ENCODE data around the gene PALD1.
"Not testable (repeated sequence)": the region's sequence is repeated elsewhere in the genome, so short reads cannot be mapped to it uniquely, and the experiment has no call there.

Gene PALD1

DNA sequence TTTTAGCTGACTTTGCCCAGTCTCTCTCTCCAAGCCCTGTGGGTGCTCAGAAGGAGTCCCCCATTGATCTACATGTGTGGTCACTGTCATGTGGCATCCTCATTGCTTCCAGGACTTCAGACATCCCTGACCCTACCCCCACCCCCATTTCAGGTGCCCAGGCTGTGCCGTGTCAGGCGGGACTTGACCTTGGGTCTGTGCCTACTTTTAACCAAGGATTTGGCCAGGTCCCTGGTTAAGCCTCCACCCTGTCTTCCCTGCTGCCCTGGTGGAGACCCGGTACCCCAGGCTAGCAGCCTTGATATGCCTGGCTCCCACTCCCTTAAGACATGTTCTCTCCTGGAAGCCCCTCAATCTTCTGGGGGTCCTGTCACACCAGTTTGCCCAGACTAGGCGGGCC, 92.7 kb downstream of the PALD1 start:
- no peak for DNase-seq (ENCODE audit: low read depth, low spot score)

- DNase-seq (ENCODE audit: low read depth, low spot score) = no peak
Observed at GRCh38 chr10:70571636-70572439, 93.3 kb downstream of the PALD1 start.

GRCh38 chr10:70573599-70574506, 95.3 kb downstream of the PALD1 start:
- DNase-seq (ENCODE audit: low read depth, low spot score) = no peak

DNA sequence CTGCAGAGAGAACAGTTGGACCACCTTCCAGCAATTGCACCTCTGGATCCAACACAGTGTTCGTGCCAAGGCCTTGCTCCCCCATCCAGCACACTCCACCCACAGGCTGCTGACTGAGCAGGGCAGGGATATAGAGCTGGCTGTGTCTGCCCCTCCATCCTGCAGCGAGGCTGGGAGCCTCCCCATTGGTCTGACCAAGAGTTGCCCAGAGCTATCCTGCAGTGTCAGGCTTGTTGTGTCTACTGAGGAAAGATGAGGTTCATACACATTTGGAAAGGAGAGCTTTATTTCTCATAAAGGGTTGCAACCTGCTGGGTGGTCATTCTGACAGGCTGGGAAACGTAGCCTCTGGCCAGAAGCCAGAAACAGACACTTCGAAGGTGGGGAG, 96.9 kb downstream of the PALD1 start:
- peak; percentile 60 for DNase-seq (ENCODE audit: low read depth, low spot score)

DNA sequence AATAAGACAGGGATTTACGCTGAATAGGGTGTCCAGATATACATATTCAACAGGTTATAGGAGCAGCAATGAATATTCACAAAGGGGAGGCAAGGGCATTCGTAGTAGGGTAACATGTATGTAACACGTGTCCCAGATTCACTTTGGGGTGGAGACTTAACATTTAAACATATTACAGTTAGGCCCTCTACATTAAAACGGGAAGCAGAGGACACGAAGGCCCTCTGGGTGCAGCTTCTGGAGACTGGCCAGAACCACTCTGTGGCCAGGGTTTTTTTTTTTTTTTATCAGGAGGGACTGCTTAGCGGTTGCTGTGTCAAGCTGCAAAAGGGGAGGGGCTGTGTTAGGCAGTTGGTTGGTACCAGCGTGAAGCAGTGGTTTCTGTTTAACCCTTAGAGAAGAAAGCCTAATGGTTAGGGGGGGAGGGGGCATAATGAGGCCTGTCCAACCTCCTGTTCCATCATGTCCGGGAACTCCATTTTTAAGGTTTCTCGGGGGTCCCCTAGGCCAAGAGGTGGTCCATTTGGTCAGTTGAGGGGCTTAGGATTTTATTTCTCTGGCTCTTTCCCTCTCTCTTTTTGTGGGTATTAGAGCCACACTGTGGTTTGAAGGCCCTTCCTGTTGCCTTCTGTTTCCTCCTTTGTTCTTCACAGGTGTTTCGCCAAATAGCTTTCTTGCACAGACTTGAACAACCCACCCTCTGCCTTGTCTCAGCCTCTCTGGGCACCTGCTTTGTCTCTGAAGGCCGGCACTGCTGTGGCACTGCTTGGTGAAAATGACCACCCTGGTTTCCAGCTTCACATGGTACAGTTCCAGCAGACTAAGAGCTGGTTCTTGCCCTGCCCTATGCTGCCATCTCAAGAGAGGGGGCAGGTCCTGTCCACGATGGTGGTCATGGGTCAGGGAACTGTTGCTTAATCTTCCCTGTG, 97.6 kb downstream of the PALD1 start:
- DNase-seq (ENCODE audit: low read depth, low spot score) = peak; percentile 88

GRCh38 chr10:70576803-70577517, 98.4 kb downstream of the PALD1 start:
- peak; percentile 63 for DNase-seq (ENCODE audit: low read depth, low spot score)

DNA sequence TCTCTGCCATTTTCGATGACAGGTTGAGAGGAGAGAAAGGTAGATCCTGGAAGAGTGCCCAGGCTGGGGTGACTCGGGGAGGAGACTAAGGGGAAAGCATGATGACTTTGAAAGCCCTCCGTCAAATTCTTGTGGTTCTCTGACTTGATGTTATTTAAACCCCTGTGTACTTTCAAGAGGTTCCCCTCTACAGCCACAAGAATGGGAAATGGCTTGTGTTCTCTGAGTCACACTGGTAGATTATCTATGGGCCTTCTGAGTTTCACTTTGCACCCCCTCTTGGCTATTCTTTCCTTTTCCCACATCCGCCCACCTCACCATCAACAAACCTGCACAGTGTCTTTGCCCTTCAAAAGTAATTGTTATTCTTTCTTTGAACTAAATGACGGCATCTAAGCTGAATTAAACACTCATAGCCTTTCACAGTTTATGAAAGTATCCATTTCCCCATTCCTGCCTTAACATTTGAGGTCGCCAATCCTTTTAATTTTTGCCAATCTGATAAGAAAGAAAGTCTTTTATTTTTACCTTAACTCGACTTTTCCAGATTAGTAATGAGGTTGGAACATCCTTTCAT, 99.9 kb downstream of the PALD1 start:
- DNase-seq (ENCODE audit: low read depth, low spot score) = peak; percentile 96

DNA sequence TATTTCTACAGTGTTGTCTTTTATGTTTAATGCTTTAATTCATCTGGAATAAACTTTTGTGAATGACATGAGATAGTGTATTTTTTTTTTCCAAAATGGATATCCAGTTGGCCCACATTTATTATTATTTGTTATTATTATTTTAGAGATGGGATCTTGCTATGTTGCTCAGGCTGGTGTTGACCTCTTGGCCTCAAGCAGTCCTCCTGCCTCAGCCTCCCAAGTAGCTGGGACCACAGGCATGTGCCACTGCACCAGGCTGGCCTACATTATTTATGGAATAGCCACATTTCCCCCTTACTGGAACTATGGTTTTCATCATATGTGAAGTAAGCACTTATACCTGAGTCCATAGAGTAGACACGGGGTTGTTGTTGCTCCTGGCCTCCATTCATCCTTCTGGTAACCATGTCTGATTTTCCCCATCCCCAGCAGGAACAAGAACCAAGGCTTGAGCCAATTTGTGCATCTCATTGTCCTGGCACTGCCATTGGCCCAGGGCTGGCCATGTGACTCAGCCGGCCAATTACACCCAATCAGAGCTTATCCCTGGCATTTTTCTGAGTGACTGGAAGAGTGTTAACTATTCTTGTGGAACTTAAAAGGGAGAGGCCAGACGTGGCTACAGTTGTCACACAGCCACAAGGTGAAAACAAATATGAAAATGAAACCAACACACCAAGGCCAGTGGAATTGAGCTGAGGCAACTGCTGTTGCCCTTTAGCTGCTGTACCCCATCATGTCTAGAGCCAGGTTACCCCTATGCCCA, 100.9 kb downstream of the PALD1 start:
- DNase-seq (ENCODE audit: low read depth, low spot score) = no peak

- not testable (repeated sequence) for DNase-seq (ENCODE audit: low read depth, low spot score)
Observed at GRCh38 chr10:70581176-70581575, 102.6 kb downstream of the PALD1 start.

DNA sequence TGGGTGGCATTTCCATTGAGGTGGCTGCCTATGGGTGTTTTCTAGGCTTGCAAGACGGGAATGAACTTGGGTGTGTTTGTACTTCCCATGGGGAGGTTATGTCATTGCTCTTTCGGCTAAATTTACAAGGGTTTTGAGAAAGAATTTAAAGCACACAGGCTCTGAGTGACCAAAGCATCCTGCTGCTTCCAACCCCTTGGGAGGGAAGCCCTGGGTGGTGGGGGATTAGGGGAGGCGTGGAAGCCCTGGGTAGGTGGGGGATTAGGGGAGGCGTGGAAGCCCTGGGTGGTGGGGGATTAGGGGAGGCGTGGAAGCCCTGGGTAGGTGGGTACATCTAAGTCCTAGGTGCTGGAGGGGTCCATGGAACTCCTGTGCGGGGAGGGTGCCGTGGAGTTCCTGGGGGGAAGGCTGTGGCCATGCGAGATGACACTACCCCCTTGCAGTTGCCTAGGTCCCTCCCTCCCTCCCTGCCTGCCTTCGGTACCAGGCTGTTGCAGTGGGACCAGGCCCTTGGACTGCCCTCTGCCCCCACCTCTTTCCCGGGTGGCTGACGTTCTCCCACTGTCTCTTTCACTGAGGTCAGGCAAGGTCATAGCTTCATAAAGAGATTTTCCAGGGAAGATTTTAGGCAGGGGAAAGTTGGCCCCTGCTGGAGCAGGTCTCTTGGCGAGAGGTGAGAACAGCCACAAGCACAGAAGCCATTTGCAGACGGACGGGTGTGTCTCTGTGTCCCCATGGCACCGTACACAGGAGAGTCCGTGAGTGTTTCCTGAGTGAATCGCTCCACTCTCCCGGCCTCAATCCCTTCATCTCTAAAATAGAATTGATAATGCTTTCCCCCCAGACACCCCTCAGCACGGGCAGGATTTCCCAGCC, 104.5 kb downstream of the PALD1 start:
- DNase-seq (ENCODE audit: low read depth, low spot score) = no peak

DNA sequence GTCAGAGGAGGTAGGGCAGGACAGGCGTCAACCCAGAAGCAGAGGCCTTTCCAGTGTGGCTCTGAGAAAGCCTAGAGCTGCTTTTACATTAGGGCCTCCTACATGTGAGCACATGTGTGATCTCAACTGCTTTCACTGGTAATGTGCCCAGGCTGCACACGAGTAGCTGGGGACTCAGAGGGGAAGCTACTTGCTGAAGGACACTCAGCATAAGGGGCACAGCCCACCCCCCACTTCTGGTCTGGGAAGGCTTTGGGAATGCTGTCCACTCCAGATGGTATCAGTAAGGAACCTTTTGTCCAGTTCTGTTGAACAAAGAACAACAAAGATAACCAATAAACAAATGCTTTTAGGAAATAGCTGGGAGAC, 105.1 kb downstream of the PALD1 start:
- DNase-seq (ENCODE audit: low read depth, low spot score) = no peak

DNA sequence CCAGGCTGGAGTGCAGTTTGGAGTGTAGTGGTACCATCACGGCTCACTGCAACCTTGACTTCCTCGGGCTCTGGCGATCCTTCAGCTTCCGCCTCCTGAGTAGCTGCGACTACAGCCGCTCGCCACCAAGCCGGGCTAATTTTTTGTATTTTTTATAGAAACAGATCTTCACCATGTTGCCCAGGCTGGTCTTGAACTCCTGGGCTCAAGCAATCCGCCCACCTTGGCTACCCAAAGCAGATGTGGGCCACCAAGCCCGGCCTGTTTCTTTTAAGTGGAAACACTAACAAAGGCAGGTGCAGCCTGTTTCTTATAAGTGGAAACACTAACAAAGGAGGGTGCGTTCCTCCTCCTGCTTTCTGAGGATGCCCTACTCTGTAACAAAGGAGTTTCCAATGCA, 105.8 kb downstream of the PALD1 start:
- DNase-seq (ENCODE audit: low read depth, low spot score) = no peak

- peak; percentile 74 for DNase-seq (ENCODE audit: low read depth, low spot score)
Observed at GRCh38 chr10:70584909-70585544, 106.5 kb downstream of the PALD1 start.

- no peak for DNase-seq (ENCODE audit: low read depth, low spot score)
Observed at GRCh38 chr10:70585578-70586169, 107.1 kb downstream of the PALD1 start.

GRCh38 chr10:70586348-70586930, 107.9 kb downstream of the PALD1 start:
- no peak for DNase-seq (ENCODE audit: low read depth, low spot score)

DNA sequence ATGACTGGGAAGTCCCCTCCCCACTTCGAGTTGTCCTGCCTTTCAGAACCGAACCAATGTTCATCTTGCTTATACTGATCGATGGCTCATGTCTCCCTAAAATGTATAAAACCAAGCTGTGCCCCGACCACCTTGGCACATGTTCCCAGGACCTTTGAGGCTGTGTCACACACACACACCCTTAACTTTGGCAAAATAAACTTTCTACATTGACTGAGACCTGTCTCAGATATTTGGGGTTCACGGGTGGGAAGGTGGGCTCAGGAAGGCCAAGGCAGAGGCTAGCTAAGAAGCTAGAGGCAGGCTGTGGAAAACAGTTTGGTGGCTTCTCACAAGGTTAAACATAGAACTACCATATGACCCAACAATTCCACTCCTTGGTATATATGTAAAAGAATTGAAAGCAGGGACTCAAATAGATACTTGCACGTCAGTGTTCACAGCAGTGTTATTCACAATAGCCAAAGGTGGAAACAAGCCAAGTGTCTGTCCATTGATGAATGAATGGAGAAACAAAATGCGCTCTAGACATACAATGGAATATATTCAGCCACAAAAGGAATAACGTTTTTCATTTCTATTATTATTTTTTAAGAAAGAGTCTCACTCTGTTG, 108.6 kb downstream of the PALD1 start:
- no peak for DNase-seq (ENCODE audit: low read depth, low spot score)

DNA sequence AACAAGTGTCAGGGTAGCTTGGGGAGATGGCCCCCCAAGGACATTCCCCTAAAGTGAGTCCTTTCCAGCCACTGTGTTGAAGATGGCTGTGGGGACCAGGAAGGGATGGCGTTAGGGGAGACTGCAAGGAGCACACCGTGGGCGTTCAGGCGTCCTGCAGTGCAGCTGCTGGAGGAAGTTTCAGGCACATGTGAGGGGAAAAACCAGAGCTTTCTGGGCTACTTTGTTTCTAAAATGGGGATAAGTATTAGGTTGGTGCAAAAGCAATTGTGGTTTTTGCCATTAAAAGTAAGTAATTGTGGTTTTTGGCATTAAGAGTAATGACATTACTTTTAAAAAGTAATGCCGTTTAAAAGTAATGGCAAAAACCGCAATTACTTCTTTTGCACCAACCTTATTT, 109.7 kb downstream of the PALD1 start:
- DNase-seq (ENCODE audit: low read depth, low spot score) = no peak

All from astrocyte of the hippocampus (primary cell).